Loucy (cell line): ENCODE measurements around the gene RGMA.

Experiments used
- H2AFZ ChIP-seq: fragments of 200-600 bp; sonication (generic); 2 replicates; pipeline ENCODE4 v1.6.0; 2016; ENCODE audit warnings: antibody characterized with exemption, mild to moderate bottlenecking, low read length, moderate library complexity
- H3F3A ChIP-seq: fragments of 200-600 bp; 2 replicates; pipeline ENCODE4 v1.6.0; 2016; ENCODE audit warnings: antibody characterized with exemption, low read depth, mild to moderate bottlenecking
- H3K27me3 ChIP-seq: fragments of 200-600 bp; sonication (generic); 2 replicates; pipeline ENCODE4 v1.6.1; 2014; ENCODE audit warnings: low read length, mild to moderate bottlenecking; ENCODE audit not compliant: insufficient read depth, poor library complexity, severe bottlenecking
- H3K36me3 ChIP-seq: fragments of 200-600 bp; sonication (generic); 2 replicates; pipeline ENCODE4 v1.6.1; 2016; ENCODE audit warnings: low read length; ENCODE audit not compliant: insufficient read depth
- H3K4me1 ChIP-seq: fragments of 200-600 bp; sonication (generic); 2 replicates; pipeline ENCODE4 v1.5.1; 2014; ENCODE audit warnings: low read length, mild to moderate bottlenecking; ENCODE audit not compliant: insufficient read depth, poor library complexity, severe bottlenecking
- H3K4me2 ChIP-seq: fragments of 200-600 bp; sonication (generic); 2 replicates; pipeline ENCODE4 v1.6.0; 2014; ENCODE audit warnings: antibody characterized with exemption, low read length, low read depth, mild to moderate bottlenecking; ENCODE audit not compliant: poor library complexity, severe bottlenecking
- H3K4me3 ChIP-seq: fragments of 200-600 bp; sonication (generic); 2 replicates; pipeline ENCODE4 v1.5.1; 2014; ENCODE audit warnings: low read length, mild to moderate bottlenecking, mixed read lengths; ENCODE audit not compliant: poor library complexity, severe bottlenecking
- H3K79me2 ChIP-seq: fragments of 200-600 bp; sonication (generic); 2 replicates; pipeline ENCODE4 v1.6.1; 2014; ENCODE audit warnings: low read length; ENCODE audit not compliant: insufficient read depth
- H3K9ac ChIP-seq: fragments of 200-600 bp; sonication (generic); 2 replicates; pipeline ENCODE4 v1.6.0; 2014; ENCODE audit warnings: mild to moderate bottlenecking, low read depth, low read length, moderate library complexity; ENCODE audit not compliant: poor library complexity, severe bottlenecking
- H3K9me2 ChIP-seq: fragments of 200-600 bp; sonication (generic); replicated peaks from 2 replicates; pipeline ENCODE4 v1.6.1; 2016; ENCODE audit warnings: low read depth, low read length, mixed read lengths
- H3K9me3 ChIP-seq: fragments of 200-600 bp; sonication (generic); 2 replicates; pipeline ENCODE4 v1.6.1; 2014; ENCODE audit warnings: mild to moderate bottlenecking, antibody characterized with exemption, low read length, low read depth; ENCODE audit not compliant: insufficient read depth
- H4K20me1 ChIP-seq: fragments of 200-600 bp; sonication (generic); 2 replicates; pipeline ENCODE4 v1.6.0; 2014; ENCODE audit warnings: antibody characterized with exemption, low read length, mild to moderate bottlenecking; ENCODE audit not compliant: insufficient read depth, poor library complexity, severe bottlenecking
- CTCF ChIP-seq: fragments of 200-600 bp; sonication (generic); conservative IDR thresholded peaks from 2 replicates; pipeline ENCODE4 v1.5.1; 2014; ENCODE audit warnings: mild to moderate bottlenecking, antibody characterized with exemption, low read length
- EZH2phosphoT487 ChIP-seq: fragments of 200-600 bp; IDR thresholded peaks from 2 replicates; pipeline ENCODE4 v1.6.1; 2018; ENCODE audit warnings: antibody characterized with exemption, mild to moderate bottlenecking, moderate library complexity, borderline replicate concordance

RGMA gene

GRCh38 chr15:93124126-93124525, 35.1 kb upstream of the RGMA start:
- H3K9ac ChIP-seq: no peak overlapping the region
- H2AFZ ChIP-seq: no peak overlapping the region
- no peaks in the 10 kb centered on the region for H3F3A ChIP-seq
- H3K4me1 ChIP-seq: no peaks in the 10 kb centered on the region
- H3K79me2 ChIP-seq: no peaks in the 10 kb centered on the region
- no peaks in the 10 kb centered on the region for H3K9me3 ChIP-seq
- no peak for TF ChIP-seq EZH2phosphoT487
- TF ChIP-seq CTCF: no peak
- no peaks in the 10 kb centered on the region for H3K27me3 ChIP-seq
- H4K20me1 ChIP-seq: no peaks in the 10 kb centered on the region
- H3K4me2 ChIP-seq: no peak overlapping the region
- H3K36me3 ChIP-seq: no peaks in the 10 kb centered on the region
- no peaks in the 10 kb centered on the region for H3K9me2 ChIP-seq
- H3K4me3 ChIP-seq: no peak overlapping the region

GRCh38 chr15:93121973-93122910, 33.2 kb upstream of the RGMA start:
- no peaks in the 10 kb centered on the region for H4K20me1 ChIP-seq
- H2AFZ ChIP-seq: no peak overlapping the region
- H3K9ac ChIP-seq: no peak overlapping the region
- no peaks in the 10 kb centered on the region for H3K79me2 ChIP-seq
- H3F3A ChIP-seq: no peaks in the 10 kb centered on the region
- no peak for TF ChIP-seq EZH2phosphoT487
- no peak for TF ChIP-seq CTCF
- H3K9me3 ChIP-seq: no peaks in the 10 kb centered on the region
- H3K4me3 ChIP-seq: no peak overlapping the region
- no peaks in the 10 kb centered on the region for H3K27me3 ChIP-seq
- H3K4me2 ChIP-seq: no peak overlapping the region
- H3K9me2 ChIP-seq: no peaks in the 10 kb centered on the region
- H3K36me3 ChIP-seq: no peaks in the 10 kb centered on the region
- no peaks in the 10 kb centered on the region for H3K4me1 ChIP-seq

GRCh38 chr15:93121107-93121506, 32.1 kb upstream of the RGMA start:
- no peaks in the 10 kb centered on the region for H3K79me2 ChIP-seq

More at GRCh38 chr15:93121107-93121506, 32.1 kb upstream of the RGMA start:
- Histone ChIP-seq H3K27me3 (no peaks in the 10 kb centered on the region), H3K36me3 (no peaks in the 10 kb centered on the region), H3K9me2 (no peaks in the 10 kb centered on the region), H4K20me1 (no peaks in the 10 kb centered on the region), H3K9ac (no peak overlapping the region), H3F3A (no peaks in the 10 kb centered on the region), H3K4me1 (no peaks in the 10 kb centered on the region), H3K4me3 (no peak overlapping the region), H3K9me3 (no peaks in the 10 kb centered on the region), H2AFZ (no peak overlapping the region), H3K4me2 (no peak overlapping the region)
- TF ChIP-seq CTCF (no peak), EZH2phosphoT487 (no peak)
